ENCODE results near the gene BIN1.

BIN1 gene

DNA sequence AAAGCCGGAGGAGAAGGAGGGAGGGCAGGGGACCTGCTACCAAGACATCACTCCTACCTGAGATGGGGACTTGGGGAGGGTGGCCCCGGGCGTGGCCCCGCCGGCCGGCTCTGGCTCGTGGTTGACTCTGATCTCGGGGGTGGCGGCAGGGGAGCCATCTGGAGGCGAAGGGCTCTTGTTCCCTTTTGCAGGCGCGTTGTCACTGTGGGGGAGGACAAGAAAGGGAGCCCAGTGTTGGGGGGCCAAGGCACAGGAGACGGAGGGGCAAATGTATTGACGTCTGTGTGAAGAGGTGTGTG lies 48.1 kb downstream of the BIN1 start:
- H3K27ac ChIP-seq: no peak overlapping the region
- TF ChIP-seq CTCF (conservative IDR thresholded peaks at IDR 0.05): no peak

- no peak for TF ChIP-seq CTCF (conservative IDR thresholded peaks at IDR 0.05)
- no peak overlapping the region for H3K27ac ChIP-seq
These were observed 48.6 kb downstream of the BIN1 start for GRCh38 chr2:127058246-127058953.

GRCh38 chr2:127057371-127058245 lies 49.3 kb downstream of the BIN1 start:
- TF ChIP-seq CTCF (conservative IDR thresholded peaks at IDR 0.05): no peak
- no peak overlapping the region for H3K27ac ChIP-seq

DNA sequence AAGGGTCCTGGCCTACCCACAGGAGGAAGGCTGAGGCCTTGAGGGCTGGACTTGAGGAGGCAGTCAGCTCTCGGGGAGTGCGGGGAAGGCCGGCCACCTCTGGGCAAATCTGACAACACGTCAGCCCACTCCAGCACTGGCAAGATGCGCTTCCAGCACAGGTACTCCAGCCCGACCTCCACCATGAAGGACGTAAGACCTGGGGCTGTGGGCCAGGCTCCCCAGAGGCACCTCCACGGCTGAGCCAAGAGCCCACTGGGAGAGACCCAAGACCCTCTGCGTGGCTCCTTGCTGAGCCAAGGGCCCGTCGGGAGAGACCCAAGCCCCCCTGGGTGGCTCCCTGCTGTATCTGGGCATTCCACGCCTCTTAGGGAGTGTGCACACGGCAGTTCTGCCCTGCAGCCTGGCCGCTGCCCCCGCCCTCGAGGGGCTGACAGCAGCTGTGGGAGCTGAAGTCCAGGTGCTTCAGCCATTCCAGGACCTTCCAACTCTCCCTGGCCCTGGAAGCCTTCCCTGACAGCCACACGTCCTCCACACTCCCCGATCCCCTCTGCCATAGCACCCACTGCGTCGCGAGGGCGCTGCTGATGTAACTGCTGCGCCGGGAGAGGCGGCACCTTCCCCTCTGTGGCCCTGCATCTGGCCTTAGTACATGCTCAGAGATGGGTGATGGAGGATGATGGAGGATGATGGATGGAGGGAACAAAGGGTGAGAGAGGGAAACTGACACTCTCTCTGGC lies 50.2 kb downstream of the BIN1 start:
- no peak overlapping the region for H3K27ac ChIP-seq
- no peak for TF ChIP-seq CTCF (conservative IDR thresholded peaks at IDR 0.05)

GRCh38 chr2:127056086-127056485 lies 50.9 kb downstream of the BIN1 start:
- H3K27ac ChIP-seq: no peak overlapping the region
- TF ChIP-seq CTCF (conservative IDR thresholded peaks at IDR 0.05): no peak

GRCh38 chr2:127055786-127056076 lies 51.2 kb downstream of the BIN1 start:
- H3K27ac ChIP-seq: no peak overlapping the region
- TF ChIP-seq CTCF (conservative IDR thresholded peaks at IDR 0.05): no peak

- H3K27ac ChIP-seq: no peak overlapping the region
- no peak for TF ChIP-seq CTCF (conservative IDR thresholded peaks at IDR 0.05)
These were observed 51.8 kb downstream of the BIN1 start for GRCh38 chr2:127054996-127055785.

Measured in VCaP (cell line).